Loucy (cell line): ENCODE data around the gene LPP.

Experiments used
- H2AFZ ChIP-seq: fragments of 200-600 bp; sonication (generic); 2 replicates; pipeline ENCODE4 v1.6.0; 2016; ENCODE audit warnings: antibody characterized with exemption, mild to moderate bottlenecking, low read length, moderate library complexity
- H3F3A ChIP-seq: fragments of 200-600 bp; 2 replicates; pipeline ENCODE4 v1.6.0; 2016; ENCODE audit warnings: antibody characterized with exemption, low read depth, mild to moderate bottlenecking
- H3K27me3 ChIP-seq: fragments of 200-600 bp; sonication (generic); 2 replicates; pipeline ENCODE4 v1.6.1; 2014; ENCODE audit warnings: low read length, mild to moderate bottlenecking; ENCODE audit not compliant: insufficient read depth, poor library complexity, severe bottlenecking
- H3K36me3 ChIP-seq: fragments of 200-600 bp; sonication (generic); 2 replicates; pipeline ENCODE4 v1.6.1; 2016; ENCODE audit warnings: low read length; ENCODE audit not compliant: insufficient read depth
- H3K4me1 ChIP-seq: fragments of 200-600 bp; sonication (generic); 2 replicates; pipeline ENCODE4 v1.5.1; 2014; ENCODE audit warnings: low read length, mild to moderate bottlenecking; ENCODE audit not compliant: insufficient read depth, poor library complexity, severe bottlenecking
- H3K4me2 ChIP-seq: fragments of 200-600 bp; sonication (generic); 2 replicates; pipeline ENCODE4 v1.6.0; 2014; ENCODE audit warnings: antibody characterized with exemption, low read length, low read depth, mild to moderate bottlenecking; ENCODE audit not compliant: poor library complexity, severe bottlenecking
- H3K4me3 ChIP-seq: fragments of 200-600 bp; sonication (generic); 2 replicates; pipeline ENCODE4 v1.5.1; 2014; ENCODE audit warnings: low read length, mild to moderate bottlenecking, mixed read lengths; ENCODE audit not compliant: poor library complexity, severe bottlenecking
- H3K79me2 ChIP-seq: fragments of 200-600 bp; sonication (generic); 2 replicates; pipeline ENCODE4 v1.6.1; 2014; ENCODE audit warnings: low read length; ENCODE audit not compliant: insufficient read depth
- H3K9ac ChIP-seq: fragments of 200-600 bp; sonication (generic); 2 replicates; pipeline ENCODE4 v1.6.0; 2014; ENCODE audit warnings: mild to moderate bottlenecking, low read depth, low read length, moderate library complexity; ENCODE audit not compliant: poor library complexity, severe bottlenecking
- H3K9me2 ChIP-seq: fragments of 200-600 bp; sonication (generic); replicated peaks from 2 replicates; pipeline ENCODE4 v1.6.1; 2016; ENCODE audit warnings: low read depth, low read length, mixed read lengths
- H3K9me3 ChIP-seq: fragments of 200-600 bp; sonication (generic); 2 replicates; pipeline ENCODE4 v1.6.1; 2014; ENCODE audit warnings: mild to moderate bottlenecking, antibody characterized with exemption, low read length, low read depth; ENCODE audit not compliant: insufficient read depth
- H4K20me1 ChIP-seq: fragments of 200-600 bp; sonication (generic); 2 replicates; pipeline ENCODE4 v1.6.0; 2014; ENCODE audit warnings: antibody characterized with exemption, low read length, mild to moderate bottlenecking; ENCODE audit not compliant: insufficient read depth, poor library complexity, severe bottlenecking
- EZH2phosphoT487 ChIP-seq: fragments of 200-600 bp; IDR thresholded peaks from 2 replicates; pipeline ENCODE4 v1.6.1; 2018; ENCODE audit warnings: antibody characterized with exemption, mild to moderate bottlenecking, moderate library complexity, borderline replicate concordance
- TF ChIP-seq, protein P1 (sequence below): fragments of 200-600 bp; sonication (generic); conservative IDR thresholded peaks from 2 replicates; pipeline ENCODE4 v1.5.1; 2014; ENCODE audit warnings: mild to moderate bottlenecking, antibody characterized with exemption, low read length

The LPP gene

DNA sequence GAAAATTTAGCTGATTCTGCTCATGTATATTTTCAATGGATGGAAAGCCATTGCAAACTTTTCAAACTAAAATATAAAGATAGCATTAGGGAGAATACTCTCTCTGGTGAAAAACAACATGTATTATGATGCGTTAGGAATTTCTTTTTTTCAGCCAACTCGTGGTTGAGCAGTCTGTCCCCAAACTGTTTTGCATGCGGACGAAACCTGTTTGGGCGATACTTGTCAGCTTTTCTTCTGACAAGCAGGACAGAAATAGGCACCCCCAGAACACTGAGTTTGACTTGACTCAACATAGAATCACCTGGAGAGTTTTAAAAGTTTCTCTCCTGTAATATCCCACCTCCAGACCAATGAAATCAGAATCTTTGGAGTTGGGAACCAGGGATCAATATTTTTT lies 600.3 kb downstream of the LPP start:
- H3K9me3 ChIP-seq: no peaks in the 10 kb centered on the region
- no peaks in the 10 kb centered on the region for H3K4me1 ChIP-seq
- H3K79me2 ChIP-seq: no peaks in the 10 kb centered on the region
- no peak overlapping the region for H3K4me2 ChIP-seq
- no peaks in the 10 kb centered on the region for H3K36me3 ChIP-seq
- no peaks in the 10 kb centered on the region for H3K9me2 ChIP-seq
- H2AFZ ChIP-seq: no peak overlapping the region
- H4K20me1 ChIP-seq: no peaks in the 10 kb centered on the region
- H3K27me3 ChIP-seq: no peaks in the 10 kb centered on the region
- H3F3A ChIP-seq: no peaks in the 10 kb centered on the region
- no peak for TF ChIP-seq EZH2phosphoT487
- TF ChIP-seq, protein P1, sequence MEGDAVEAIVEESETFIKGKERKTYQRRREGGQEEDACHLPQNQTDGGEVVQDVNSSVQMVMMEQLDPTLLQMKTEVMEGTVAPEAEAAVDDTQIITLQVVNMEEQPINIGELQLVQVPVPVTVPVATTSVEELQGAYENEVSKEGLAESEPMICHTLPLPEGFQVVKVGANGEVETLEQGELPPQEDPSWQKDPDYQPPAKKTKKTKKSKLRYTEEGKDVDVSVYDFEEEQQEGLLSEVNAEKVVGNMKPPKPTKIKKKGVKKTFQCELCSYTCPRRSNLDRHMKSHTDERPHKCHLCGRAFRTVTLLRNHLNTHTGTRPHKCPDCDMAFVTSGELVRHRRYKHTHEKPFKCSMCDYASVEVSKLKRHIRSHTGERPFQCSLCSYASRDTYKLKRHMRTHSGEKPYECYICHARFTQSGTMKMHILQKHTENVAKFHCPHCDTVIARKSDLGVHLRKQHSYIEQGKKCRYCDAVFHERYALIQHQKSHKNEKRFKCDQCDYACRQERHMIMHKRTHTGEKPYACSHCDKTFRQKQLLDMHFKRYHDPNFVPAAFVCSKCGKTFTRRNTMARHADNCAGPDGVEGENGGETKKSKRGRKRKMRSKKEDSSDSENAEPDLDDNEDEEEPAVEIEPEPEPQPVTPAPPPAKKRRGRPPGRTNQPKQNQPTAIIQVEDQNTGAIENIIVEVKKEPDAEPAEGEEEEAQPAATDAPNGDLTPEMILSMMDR: no peak
- no peak overlapping the region for H3K4me3 ChIP-seq
- no peak overlapping the region for H3K9ac ChIP-seq

DNA sequence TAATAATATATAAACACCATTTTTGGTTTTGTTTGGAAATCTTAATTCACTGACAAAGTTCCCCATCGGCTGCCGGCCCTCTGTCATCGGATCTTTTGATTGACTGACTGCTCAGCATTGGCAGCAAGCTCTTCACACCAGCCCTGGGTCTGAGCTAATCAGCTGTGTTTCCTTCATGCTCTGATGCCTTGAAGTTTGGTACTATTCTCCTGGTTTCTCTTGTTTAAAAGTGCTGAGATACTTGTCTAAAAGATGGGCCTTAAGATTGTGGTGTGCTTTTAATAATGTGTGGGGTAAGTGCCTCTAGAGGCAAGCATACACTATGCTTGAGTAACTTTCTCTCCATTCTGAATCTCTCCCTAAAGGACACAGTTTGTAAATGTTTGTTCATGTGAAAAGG lies 602.3 kb downstream of the LPP start:
- no peaks in the 10 kb centered on the region for H3K36me3 ChIP-seq
- H2AFZ ChIP-seq: no peak overlapping the region
- no peaks in the 10 kb centered on the region for H3F3A ChIP-seq
- H3K9me2 ChIP-seq: no peaks in the 10 kb centered on the region
- H3K79me2 ChIP-seq: no peaks in the 10 kb centered on the region
- H3K4me3 ChIP-seq: no peak overlapping the region
- no peak overlapping the region for H3K4me2 ChIP-seq
- H3K27me3 ChIP-seq: no peaks in the 10 kb centered on the region
- no peak for TF ChIP-seq EZH2phosphoT487
- TF ChIP-seq, protein P1: no peak
- H3K4me1 ChIP-seq: no peaks in the 10 kb centered on the region
- H4K20me1 ChIP-seq: no peaks in the 10 kb centered on the region
- no peak overlapping the region for H3K9ac ChIP-seq
- H3K9me3 ChIP-seq: no peaks in the 10 kb centered on the region

DNA sequence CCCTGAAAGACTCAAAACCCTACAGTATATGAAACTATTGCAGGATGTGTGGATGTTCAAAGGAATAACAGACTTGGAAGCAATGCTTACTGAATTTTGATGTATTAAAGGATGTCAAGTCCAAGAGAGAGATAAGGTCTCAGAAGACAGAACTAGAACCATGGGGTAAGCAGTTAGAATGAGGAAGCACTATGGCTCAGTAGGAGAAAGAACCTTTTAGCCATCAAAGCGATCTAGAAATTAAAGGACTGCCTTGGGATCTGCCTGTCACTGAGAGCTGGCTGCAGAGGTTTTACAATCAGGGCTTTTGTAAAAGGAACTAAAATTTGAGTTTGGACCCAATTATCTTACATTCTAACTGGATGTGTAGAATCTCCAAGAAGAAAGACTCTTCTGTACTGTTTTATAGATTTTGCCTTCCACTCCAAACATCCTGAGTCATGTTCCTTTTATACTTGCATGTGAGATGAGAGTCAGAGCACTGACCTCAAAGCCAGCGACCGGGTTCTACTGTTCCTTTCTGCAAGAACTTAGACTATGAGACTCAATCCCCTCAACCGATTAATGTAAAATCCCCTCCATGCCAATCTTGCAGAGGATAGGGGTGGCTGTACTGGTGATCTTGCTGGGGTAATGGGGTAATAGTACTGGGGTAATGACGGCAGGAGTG lies 605.5 kb downstream of the LPP start:
- Histone ChIP-seq H3K36me3 (no peaks in the 10 kb centered on the region), H4K20me1 (no peaks in the 10 kb centered on the region), H3K4me2 (no peak overlapping the region), H3K9me3 (no peaks in the 10 kb centered on the region), H3K4me3 (no peak overlapping the region), H3F3A (no peaks in the 10 kb centered on the region), H2AFZ (no peak overlapping the region), H3K9ac (no peak overlapping the region), H3K9me2 (no peaks in the 10 kb centered on the region), H3K79me2 (no peaks in the 10 kb centered on the region), H3K4me1 (no peaks in the 10 kb centered on the region), H3K27me3 (no peaks in the 10 kb centered on the region)
- TF ChIP-seq EZH2phosphoT487: no peak
- TF ChIP-seq, protein P1: no peak
